Testis (tissue), 3 donors: ENCODE measurements around the gene PHKG1. TPM values are rescaled to one million over a fixed set of nuclear protein-coding genes. Genes with fewer than 3 reads are reported as not detected.
"Not testable (repeated sequence)": the region's sequence is repeated elsewhere in the genome, so short reads cannot be mapped to it uniquely, and the experiment has no call there.

Experiments
- DNase-seq: peaks from one replicate; pipeline ENCODE4 v3.0.0-alpha.2; 2019
- H3K27ac ChIP-seq, 2 donors: fragments of 200-600 bp; sonication (generic); one replicate each; pipeline ENCODE4 v1.5.1; 2019
- H3K27me3 ChIP-seq: fragments of 200-600 bp; sonication (generic); one replicate; pipeline ENCODE4 v1.5.1; 2019
- H3K36me3 ChIP-seq: fragments of 200-600 bp; sonication (generic); one replicate; pipeline ENCODE4 v1.5.1; 2017; ENCODE audit warnings: low read depth; ENCODE audit errors: missing control alignments
- H3K4me1 ChIP-seq: fragments of 200-600 bp; sonication (generic); one replicate; pipeline ENCODE4 v1.5.1; 2019
- H3K4me3 ChIP-seq, 2 donors: fragments of 200-600 bp; sonication (generic); one replicate each; pipeline ENCODE4 v1.5.1; 2017 to 2019
- H3K9me3 ChIP-seq: fragments of 200-600 bp; sonication (generic); one replicate; pipeline ENCODE4 v1.5.1; 2017
- CTCF ChIP-seq, 3 experiments: fragments of 450-650 bp in 2 of 3; fragments of 200-600 bp in 1 of 3; sonication (generic) in 1 of 3; IDR thresholded peaks; one replicate each; pipeline ENCODE4 v1.5.1; 2016 to 2019; ENCODE audit warnings: antibody characterized with exemption in 3 of 3, mild to moderate bottlenecking in 2 of 3, moderate library complexity in 1 of 3
- POLR2A ChIP-seq: fragments of 450-650 bp; IDR thresholded peaks from one replicate; pipeline ENCODE4 v1.6.1; 2017; ENCODE audit warnings: antibody characterized with exemption, mild to moderate bottlenecking, moderate library complexity
- WGBS, 2 donors: methylation state at CpG; one replicate each; pipeline ENCODE4 v1.1.5; 2018; 5-methylcytosine and 5-hydroxymethylcytosine counted together
- intact Hi-C: fragments of 100-400 bp; cut with DNase I; formaldehyde crosslinking; loops from one replicate; pipeline ENCODE4 v1.15.1; 2023; ENCODE audit warnings: low total_unique reads
- polyA plus RNA-seq: library from polyadenylated mRNA; stranded (reverse); fragments of 350-450 nt; fragmentation: Illumina TruSeq; extraction: RNeasy Lipid Tissue Mini Kit (QIAGEN cat#74804); gene quantifications from one replicate; pipeline ENCODE4 v1.2.3, GENCODE V29; 2014; ENCODE audit warnings: low read depth, low replicate concordance; ENCODE audit not compliant: insufficient read depth
- small RNA-seq, 2 donors: library from RNA; depleted of rRNA; stranded (forward); fragments of <200 nt; gene quantifications; one replicate each; pipeline ENCODE3, GENCODE V24; 2016
- total RNA-seq, 2 donors: library from RNA; depleted of rRNA; stranded (reverse); fragments of >200 nt; gene quantifications; one replicate each; pipeline ENCODE4 v1.2.3, GENCODE V29; 2016

Gene PHKG1
- total and polyA plus RNA-seq, 3 donors from 2014 or later, result 1.5 to 2.8 (median 2.1) TPM

- intact Hi-C loops, result no loop called here
- no peak overlapping the region for H3K27ac ChIP-seq
- TF ChIP-seq POLR2A (no peak), CTCF (IDR thresholded peaks at IDR 0.05) (no peak)
- no peaks in the 10 kb centered on the region for H3K36me3 ChIP-seq
- 84 to 87% methylated on average over 3 of the region's 3 CpGs for WGBS, 2 donors
- H3K4me1 ChIP-seq, result no peaks in the 10 kb centered on the region
- no peaks in the 10 kb centered on the region for H3K9me3 ChIP-seq
- no peak for DNase-seq
- H3K27me3 ChIP-seq, result no peaks in the 10 kb centered on the region
- no peak overlapping the region for H3K4me3 ChIP-seq
These were observed 52.0 kb downstream of the PHKG1 start for GRCh38 chr7:56040730-56041129.

- H3K4me3 ChIP-seq, result peak overlapping the region; percentile 51 to 59
- H3K36me3 ChIP-seq, result no peaks in the 10 kb centered on the region
- intact Hi-C loops, result no loop called here
- no peaks in the 10 kb centered on the region for H3K9me3 ChIP-seq
- TF ChIP-seq CTCF (IDR thresholded peaks at IDR 0.05) (peak in 1 of 3 experiments; percentile 12), POLR2A (no peak)
- 1% methylated on average over 23 to 24 of the region's 27 CpGs for WGBS, 2 donors
- no peaks in the 10 kb centered on the region for H3K4me1 ChIP-seq
- H3K27me3 ChIP-seq, result no peaks in the 10 kb centered on the region
- peak; percentile 62 for DNase-seq
- H3K27ac ChIP-seq, result no peak overlapping the region
These were observed 58.9 kb downstream of the PHKG1 start for GRCh38 chr7:56033671-56034432.

DNA sequence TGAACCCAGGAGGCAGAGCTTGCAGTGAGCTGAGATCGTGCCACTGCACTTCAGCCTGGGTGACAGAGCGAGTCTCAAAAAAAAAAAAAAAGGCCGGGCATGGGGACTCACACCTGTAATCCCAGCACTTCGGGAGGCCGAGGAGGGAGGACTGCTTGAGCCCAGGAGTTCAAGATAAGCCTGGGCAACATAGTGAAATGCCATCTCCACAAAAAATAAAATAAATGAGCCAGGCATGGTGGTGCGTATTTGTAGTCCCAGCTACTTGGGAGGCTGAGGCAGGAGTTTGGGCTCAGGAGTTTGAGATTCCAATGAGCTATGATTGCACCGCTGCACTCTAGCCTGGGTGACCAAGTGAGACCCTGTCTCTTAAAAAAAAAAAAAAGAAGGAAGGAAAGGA, 60.2 kb downstream of the PHKG1 start:
- 94 to 95% methylated on average over 7 of the region's 7 CpGs for WGBS, 2 donors
- DNase-seq, H3K4me1 ChIP-seq, H3K36me3 ChIP-seq, H3K27me3 ChIP-seq, H3K4me3 ChIP-seq, intact Hi-C loops, H3K27ac ChIP-seq, H3K9me3 ChIP-seq: not testable (repeated sequence)

- intact Hi-C loops, H3K27ac ChIP-seq, H3K4me3 ChIP-seq, DNase-seq, H3K9me3 ChIP-seq, H3K4me1 ChIP-seq, H3K27me3 ChIP-seq, H3K36me3 ChIP-seq: not testable (repeated sequence)
- WGBS, 2 donors, result 76 to 79% methylated on average over 8 of the region's 8 CpGs
These were observed 61.2 kb downstream of the PHKG1 start for GRCh38 chr7:56031556-56031955.

GRCh38 chr7:56030340-56030739, 62.4 kb downstream of the PHKG1 start:
- no peaks in the 10 kb centered on the region for H3K9me3 ChIP-seq
- 88 to 96% methylated on average over 8 of the region's 8 CpGs for WGBS, 2 donors
- H3K36me3 ChIP-seq, result no peaks in the 10 kb centered on the region

More at GRCh38 chr7:56030340-56030739, 62.4 kb downstream of the PHKG1 start:
- Histone ChIP-seq H3K27me3 (no peaks in the 10 kb centered on the region), H3K4me3 (no peak overlapping the region), H3K27ac (no peak overlapping the region), H3K4me1 (no peaks in the 10 kb centered on the region)
- TF ChIP-seq POLR2A (no peak), CTCF (IDR thresholded peaks at IDR 0.05) (no peak)
- no peak for DNase-seq
- intact Hi-C loops, result no loop called here

Small RNAs within 50 kb of the gene (small RNA-seq; reads per million reads assigned to genes)
- gene SNORA15, result 0 reads per million in 2 donors
- gene SNORA22B, result 0 to 0.19 reads per million in 2 donors

Other genes with a start within 250 kb of the PHKG1 start
- gene SEPTIN14, start 230.2 kb downstream of the PHKG1 start, total RNA-seq, result 10 to 100 TPM; 58.3 to 81.4 TPM
- 30.6 TPM for gene SEPTIN14, start 230.2 kb downstream of the PHKG1 start, polyA plus RNA-seq
- gene ZNF713, start 205.5 kb downstream of the PHKG1 start, total RNA-seq, result 10 to 100 TPM; 19.0 to 21.7 TPM
- gene ZNF713, start 205.5 kb downstream of the PHKG1 start, polyA plus RNA-seq, result 10.1 TPM
- gene MRPS17, start 141.1 kb downstream of the PHKG1 start, total RNA-seq, result 10 to 100 TPM in 1 of 2 donors, 1 to 10 TPM in 1; 8.9 to 10.7 TPM
- 19.7 TPM for gene MRPS17, start 141.1 kb downstream of the PHKG1 start, polyA plus RNA-seq
- 100 to 1,000 TPM in 1 of 2 donors, 10 to 100 TPM in 1; 90.2 to 136 TPM for gene NIPSNAP2, start 128.4 kb downstream of the PHKG1 start, total RNA-seq
- 41.1 TPM for gene NIPSNAP2, start 128.4 kb downstream of the PHKG1 start, polyA plus RNA-seq
- gene PSPH, start 41.5 kb downstream of the PHKG1 start, total RNA-seq, result 10 to 100 TPM; 18.4 to 21.5 TPM
- gene PSPH, start 41.5 kb downstream of the PHKG1 start, polyA plus RNA-seq, result 16.6 TPM
- gene CCT6A, start 41.2 kb downstream of the PHKG1 start, total RNA-seq, result 10 to 100 TPM; 90.4 to 96.4 TPM
- 103 TPM for gene CCT6A, start 41.2 kb downstream of the PHKG1 start, polyA plus RNA-seq
- 100 to 1,000 TPM in 1 of 2 donors, 10 to 100 TPM in 1; 84.8 to 107 TPM for gene SUMF2, start 28.7 kb downstream of the PHKG1 start, total RNA-seq
- gene SUMF2, start 28.7 kb downstream of the PHKG1 start, polyA plus RNA-seq, result 83.3 TPM
- gene CHCHD2, start 13.5 kb upstream of the PHKG1 start, total RNA-seq, result 100 to 1,000 TPM; 212 to 289 TPM
- 321 TPM for gene CHCHD2, start 13.5 kb upstream of the PHKG1 start, polyA plus RNA-seq
- 100 to 1,000 TPM; 171 to 785 TPM for gene NUPR2, start 23.5 kb upstream of the PHKG1 start, total RNA-seq
- gene NUPR2, start 23.5 kb upstream of the PHKG1 start, polyA plus RNA-seq, result 227 TPM